Activated CD8-positive, alpha-beta T cell treated with anti-CD3 and anti-CD28 coated beads for 36 hours (primary cell): Measurements from ENCODE around the gene LAMB1. TPM values are rescaled to one million over a fixed set of nuclear protein-coding genes. Genes with fewer than 3 reads are reported as not detected.

ENCODE experiments used
- ATAC-seq: fragments of 200-7000 bp; cut with Tn5 transposase; one replicate; pipeline ENCODE4 v1.10.0; 2021; ENCODE audit warnings: mild to moderate bottlenecking, moderate library complexity
- CTCF ChIA-PET: fragments of 350-600 bp; sonication (Branson Sonifier 250); formaldehyde crosslinking; loops from one replicate; lab custom pipeline; 2021; ENCODE audit warnings: antibody characterized with exemption; lab: Charles Lee
- POLR2A ChIA-PET: fragments of 350-600 bp; sonication (Branson Sonifier 250); formaldehyde crosslinking; loops from one replicate; lab custom pipeline; 2021; ENCODE audit warnings: antibody characterized with exemption; lab: Charles Lee
- DNase-seq: peaks from one replicate; pipeline ENCODE4 v3.0.0-alpha.2; 2020
- H3K27ac Mint-ChIP-seq: one replicate; pipeline ENCODE4 v1.8.0; 2021; ENCODE audit warnings: mild to moderate bottlenecking, mixed read lengths
- H3K27me3 Mint-ChIP-seq: one replicate; pipeline ENCODE4 v1.8.0; 2021; ENCODE audit warnings: mixed read lengths
- H3K36me3 Mint-ChIP-seq: one replicate; pipeline ENCODE4 v1.8.0; 2021; ENCODE audit warnings: low read depth, mixed read lengths
- H3K4me1 Mint-ChIP-seq: one replicate; pipeline ENCODE4 v1.8.0; 2021; ENCODE audit warnings: low read depth, mixed read lengths
- H3K4me3 Mint-ChIP-seq: one replicate; pipeline ENCODE4 v1.8.0; 2021; ENCODE audit warnings: mild to moderate bottlenecking, moderate library complexity, mixed read lengths
- H3K9me3 Mint-ChIP-seq: one replicate; pipeline ENCODE4 v1.8.0; 2021; ENCODE audit warnings: mixed read lengths
- CTCF ChIP-seq: fragments of 200-600 bp; IDR thresholded peaks from one replicate; pipeline ENCODE4 v1.8.0; 2022; ENCODE audit warnings: antibody characterized with exemption, mild to moderate bottlenecking
- intact Hi-C: fragments of 100-400 bp; cut with micrococcal nuclease; formaldehyde crosslinking; loops from one replicate; pipeline ENCODE4 v1.10.0; 2022
- total RNA-seq, 2 experiments: library from RNA; stranded (reverse); gene quantifications; one replicate each; pipeline ENCODE4 v1.2.3, GENCODE V29; 2021

LAMB1 gene
- total RNA-seq, 2 experiments from 2014 or later = 0.20 to 0.36 TPM

GRCh38 chr7:107953265-107953923 lies 49.6 kb downstream of the LAMB1 start:
- Mint-ChIP-seq H3K4me1 (no peaks in the 10 kb centered on the region), H3K27ac (no peak overlapping the region), H3K36me3 (no peaks in the 10 kb centered on the region), H3K27me3 (peaks cover 4% of the 10 kb centered on the region), H3K9me3 (no peaks in the 10 kb centered on the region), H3K4me3 (no peak overlapping the region)
- intact Hi-C loops = no loop called here
- no peak for TF ChIP-seq CTCF
- CTCF ChIA-PET = interaction anchor here (1.0 kb wide), 1 partner anchor 30 kb away, joined by 3 read pairs; no protein-coding TSS in a partner anchor
- DNase-seq (no peak), ATAC-seq (no peak)
- POLR2A ChIA-PET = interaction anchor here (0.7 kb wide), 1 partner anchor 439 kb away, joined by 3 read pairs; no protein-coding TSS in a partner anchor

- ATAC-seq (no peak), DNase-seq (no peak)
- intact Hi-C loops = no loop called here
- H3K36me3 Mint-ChIP-seq = no peaks in the 10 kb centered on the region
- no peaks in the 10 kb centered on the region for H3K4me1 Mint-ChIP-seq
- ChIA-PET POLR2A (no interaction called here), CTCF (interaction anchor here (1.0 kb wide), 1 partner anchor 31 kb away, joined by 3 read pairs; no protein-coding TSS in a partner anchor)
- H3K4me3 Mint-ChIP-seq = no peak overlapping the region
- peaks cover 4% of the 10 kb centered on the region for H3K27me3 Mint-ChIP-seq
- H3K9me3 Mint-ChIP-seq = no peaks in the 10 kb centered on the region
- no peak for TF ChIP-seq CTCF
- H3K27ac Mint-ChIP-seq = no peak overlapping the region
Measured at GRCh38 chr7:107951896-107952295, 51.1 kb downstream of the LAMB1 start.

- Mint-ChIP-seq H3K27me3 (peaks cover 4% of the 10 kb centered on the region), H3K36me3 (no peaks in the 10 kb centered on the region), H3K27ac (no peak overlapping the region), H3K9me3 (no peaks in the 10 kb centered on the region), H3K4me3 (no peak overlapping the region), H3K4me1 (no peaks in the 10 kb centered on the region)
- intact Hi-C loops = no loop called here
- DNase-seq (no peak), ATAC-seq (no peak)
- POLR2A ChIA-PET = no interaction called here
- CTCF ChIA-PET = no interaction called here
- TF ChIP-seq CTCF = no peak
Measured at GRCh38 chr7:107951172-107951787, 51.7 kb downstream of the LAMB1 start.

GRCh38 chr7:107949443-107949935 lies 53.5 kb downstream of the LAMB1 start:
- intact Hi-C loops = no loop called here
- Mint-ChIP-seq H3K27me3 (peaks cover 3% of the 10 kb centered on the region), H3K4me3 (no peak overlapping the region), H3K27ac (no peak overlapping the region), H3K36me3 (no peaks in the 10 kb centered on the region), H3K4me1 (no peaks in the 10 kb centered on the region), H3K9me3 (no peaks in the 10 kb centered on the region)
- POLR2A ChIA-PET = interaction anchor here (0.7 kb wide), 1 partner anchor 713 kb away, joined by 3 read pairs; no protein-coding TSS in a partner anchor
- CTCF ChIA-PET = no interaction called here
- TF ChIP-seq CTCF = no peak
- no peak for ATAC-seq
- no peak for DNase-seq
